ENCODE results near the gene PLA2G4E.

DNA sequence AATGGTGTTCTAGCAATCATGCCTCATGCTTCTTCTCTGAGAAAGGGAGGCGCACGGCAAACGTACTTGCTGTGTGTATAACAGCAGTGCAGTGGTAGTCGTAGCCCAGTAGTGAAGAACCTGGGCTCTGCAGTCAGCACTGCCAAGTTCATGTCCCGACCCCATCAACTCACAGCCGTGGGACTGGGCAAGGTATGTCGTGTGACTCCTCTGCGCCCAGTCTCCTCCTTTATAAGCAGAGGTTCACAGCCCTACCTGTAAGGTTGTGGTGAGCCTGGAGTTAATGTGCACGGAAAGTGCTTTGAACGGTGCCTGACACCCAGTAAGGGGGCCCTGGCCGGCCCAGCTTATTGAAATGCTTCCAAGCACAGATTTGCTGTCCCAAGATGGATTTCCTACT lies 75.1 kb downstream of the PLA2G4E start:
- TF ChIP-seq POLR2A (IDR thresholded peaks at IDR 0.05; ENCODE audit: low read depth, low read length) (no peak), POLR2AphosphoS5 (IDR thresholded peaks at IDR 0.05; ENCODE audit: low read depth, low read length) (no peak), TAF1 (IDR thresholded peaks at IDR 0.05; ENCODE audit: low read depth, low read length) (no peak), PAX5 (IDR thresholded peaks at IDR 0.05; ENCODE audit: insufficient read depth, low read length, severe bottlenecking) (no peak)
